Activated CD8-positive, alpha-beta T cell treated with anti-CD3 and anti-CD28 coated beads for 36 hours (primary cell): Measurements from ENCODE around the gene GPX4. TPM values are rescaled to one million over a fixed set of nuclear protein-coding genes. Genes with fewer than 3 reads are reported as not detected.

Experiments used
- ATAC-seq: fragments of 200-7000 bp; cut with Tn5 transposase; one replicate; pipeline ENCODE4 v1.10.0; 2021; ENCODE audit warnings: mild to moderate bottlenecking, moderate library complexity
- CTCF ChIA-PET: fragments of 350-600 bp; sonication (Branson Sonifier 250); formaldehyde crosslinking; loops from one replicate; lab custom pipeline; 2021; ENCODE audit warnings: antibody characterized with exemption; lab: Charles Lee
- POLR2A ChIA-PET: fragments of 350-600 bp; sonication (Branson Sonifier 250); formaldehyde crosslinking; loops from one replicate; lab custom pipeline; 2021; ENCODE audit warnings: antibody characterized with exemption; lab: Charles Lee
- DNase-seq: peaks from one replicate; pipeline ENCODE4 v3.0.0-alpha.2; 2020
- H3K27ac Mint-ChIP-seq: one replicate; pipeline ENCODE4 v1.8.0; 2021; ENCODE audit warnings: mild to moderate bottlenecking, mixed read lengths
- H3K27me3 Mint-ChIP-seq: one replicate; pipeline ENCODE4 v1.8.0; 2021; ENCODE audit warnings: mixed read lengths
- H3K36me3 Mint-ChIP-seq: one replicate; pipeline ENCODE4 v1.8.0; 2021; ENCODE audit warnings: low read depth, mixed read lengths
- H3K4me1 Mint-ChIP-seq: one replicate; pipeline ENCODE4 v1.8.0; 2021; ENCODE audit warnings: low read depth, mixed read lengths
- H3K4me3 Mint-ChIP-seq: one replicate; pipeline ENCODE4 v1.8.0; 2021; ENCODE audit warnings: mild to moderate bottlenecking, moderate library complexity, mixed read lengths
- H3K9me3 Mint-ChIP-seq: one replicate; pipeline ENCODE4 v1.8.0; 2021; ENCODE audit warnings: mixed read lengths
- intact Hi-C: fragments of 100-400 bp; cut with micrococcal nuclease; formaldehyde crosslinking; loops from one replicate; pipeline ENCODE4 v1.10.0; 2022
- total RNA-seq, 2 experiments: library from RNA; stranded (reverse); gene quantifications; one replicate each; pipeline ENCODE4 v1.2.3, GENCODE V29; 2021
- TF ChIP-seq, protein P1 (sequence below): fragments of 200-600 bp; IDR thresholded peaks from one replicate; pipeline ENCODE4 v1.8.0; 2022; ENCODE audit warnings: antibody characterized with exemption, mild to moderate bottlenecking

Gene GPX4
- total RNA-seq, 2 experiments from 2014 or later, result 224 to 232 TPM

- H3K4me1 Mint-ChIP-seq, result peaks cover 15% of the 10 kb centered on the region
- ATAC-seq (peak; percentile 66), DNase-seq (no peak)
- TF ChIP-seq, protein P1, sequence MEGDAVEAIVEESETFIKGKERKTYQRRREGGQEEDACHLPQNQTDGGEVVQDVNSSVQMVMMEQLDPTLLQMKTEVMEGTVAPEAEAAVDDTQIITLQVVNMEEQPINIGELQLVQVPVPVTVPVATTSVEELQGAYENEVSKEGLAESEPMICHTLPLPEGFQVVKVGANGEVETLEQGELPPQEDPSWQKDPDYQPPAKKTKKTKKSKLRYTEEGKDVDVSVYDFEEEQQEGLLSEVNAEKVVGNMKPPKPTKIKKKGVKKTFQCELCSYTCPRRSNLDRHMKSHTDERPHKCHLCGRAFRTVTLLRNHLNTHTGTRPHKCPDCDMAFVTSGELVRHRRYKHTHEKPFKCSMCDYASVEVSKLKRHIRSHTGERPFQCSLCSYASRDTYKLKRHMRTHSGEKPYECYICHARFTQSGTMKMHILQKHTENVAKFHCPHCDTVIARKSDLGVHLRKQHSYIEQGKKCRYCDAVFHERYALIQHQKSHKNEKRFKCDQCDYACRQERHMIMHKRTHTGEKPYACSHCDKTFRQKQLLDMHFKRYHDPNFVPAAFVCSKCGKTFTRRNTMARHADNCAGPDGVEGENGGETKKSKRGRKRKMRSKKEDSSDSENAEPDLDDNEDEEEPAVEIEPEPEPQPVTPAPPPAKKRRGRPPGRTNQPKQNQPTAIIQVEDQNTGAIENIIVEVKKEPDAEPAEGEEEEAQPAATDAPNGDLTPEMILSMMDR, result no peak
- intact Hi-C loops, result no loop called here
- ChIA-PET CTCF (interaction anchor here (1.0 to 3.3 kb wide), 7 partner anchors 9 to 209 kb away, joined by 3 to 14 read pairs (median 4); partner anchors contain the start of genes ABCA7 and ARHGAP45), POLR2A (interaction anchor here (0.6 to 1.6 kb wide), 4 partner anchors 10 to 34 kb away, joined by 3 to 5 read pairs (median 3); partner anchors contain the start of gene ARHGAP45)
- H3K4me3 Mint-ChIP-seq, result no peak overlapping the region
- H3K27me3 Mint-ChIP-seq, result no peaks in the 10 kb centered on the region
- peak overlapping the region; percentile 79 for H3K27ac Mint-ChIP-seq
- peaks cover 14% of the 10 kb centered on the region for H3K9me3 Mint-ChIP-seq
- H3K36me3 Mint-ChIP-seq, result peaks cover 33% of the 10 kb centered on the region
These were observed 46.5 kb upstream of the GPX4 start for GRCh38 chr19:1057176-1057855.

DNA sequence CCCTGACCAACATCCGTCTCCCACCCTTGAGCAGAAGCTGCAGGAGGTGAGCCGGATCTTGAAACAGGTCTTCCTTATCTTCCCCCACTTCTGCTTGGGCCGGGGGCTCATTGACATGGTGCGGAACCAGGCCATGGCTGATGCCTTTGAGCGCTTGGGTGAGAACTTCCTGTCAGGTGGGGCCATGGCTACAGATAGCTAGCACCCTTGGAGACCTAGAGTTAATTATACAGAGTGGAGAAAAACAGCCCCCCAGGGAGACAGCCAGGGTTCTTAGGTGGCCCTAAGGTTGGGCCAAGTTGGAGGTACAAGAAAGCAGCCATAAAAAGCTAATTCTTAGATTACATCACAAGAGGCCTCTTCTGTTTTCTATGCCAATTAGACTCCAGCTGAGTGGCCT lies 45.7 kb upstream of the GPX4 start:
- CTCF ChIA-PET, result interaction anchor here (1.0 to 3.3 kb wide), 7 partner anchors 8 to 208 kb away, joined by 3 to 14 read pairs (median 4); partner anchors contain the start of genes ABCA7 and ARHGAP45
- intact Hi-C loops, result no loop called here
- POLR2A ChIA-PET, result interaction anchor here (0.6 to 1.7 kb wide), 3 partner anchors 9 to 24 kb away, joined by 3 to 6 read pairs (median 3); partner anchors contain the start of gene ARHGAP45
- no peak for DNase-seq
- Mint-ChIP-seq H3K27me3 (no peaks in the 10 kb centered on the region), H3K4me1 (peaks cover 11% of the 10 kb centered on the region), H3K9me3 (peaks cover 14% of the 10 kb centered on the region), H3K27ac (peak overlapping the region; percentile 43), H3K4me3 (no peak overlapping the region), H3K36me3 (peaks cover 33% of the 10 kb centered on the region)
- TF ChIP-seq, protein P1, result no peak
- no peak for ATAC-seq

DNA sequence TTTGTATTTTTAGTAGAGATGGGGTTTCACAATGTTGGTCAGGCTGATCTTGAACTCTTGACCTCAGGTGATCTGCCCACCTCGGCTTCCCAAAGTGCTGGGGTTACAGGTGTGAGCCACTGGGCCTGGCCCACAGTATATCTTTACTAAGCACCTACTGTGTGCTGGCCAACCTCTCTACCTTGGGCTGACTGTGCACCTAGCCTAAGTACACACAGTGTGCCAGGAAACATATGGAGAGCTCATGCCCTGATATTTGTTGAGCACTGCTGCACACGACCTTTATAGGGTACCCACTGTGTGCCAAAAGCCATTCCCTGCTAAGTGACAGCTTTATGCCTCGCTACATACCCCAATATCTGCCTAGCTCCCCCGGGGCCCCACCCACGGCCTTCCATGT lies 43.1 kb upstream of the GPX4 start:
- DNase-seq (no peak), ATAC-seq (no peak)
- peaks cover 27% of the 10 kb centered on the region for H3K4me1 Mint-ChIP-seq
- no peaks in the 10 kb centered on the region for H3K27me3 Mint-ChIP-seq
- H3K27ac Mint-ChIP-seq, result no peak overlapping the region
- CTCF ChIA-PET, result interaction anchor here (1.4 kb wide), 1 partner anchor 184 kb away, joined by 4 read pairs; no protein-coding TSS in a partner anchor
- peaks cover 15% of the 10 kb centered on the region for H3K9me3 Mint-ChIP-seq
- POLR2A ChIA-PET, result no interaction called here
- intact Hi-C loops, result no loop called here
- TF ChIP-seq, protein P1, result no peak
- peaks cover 28% of the 10 kb centered on the region for H3K36me3 Mint-ChIP-seq
- no peak overlapping the region for H3K4me3 Mint-ChIP-seq

- intact Hi-C loops, result no loop called here
- ChIA-PET POLR2A (no interaction called here), CTCF (interaction anchor here (1.0 kb wide), 1 partner anchor 19 kb away, joined by 3 read pairs; no protein-coding TSS in a partner anchor)
- ATAC-seq, result no peak
- Mint-ChIP-seq H3K36me3 (peaks cover 17% of the 10 kb centered on the region), H3K4me3 (no peak overlapping the region), H3K4me1 (peaks cover 36% of the 10 kb centered on the region), H3K27me3 (no peaks in the 10 kb centered on the region), H3K9me3 (peaks cover 8% of the 10 kb centered on the region), H3K27ac (no peak overlapping the region)
- TF ChIP-seq, protein P1, result no peak
- DNase-seq, result no peak
These were observed 41.8 kb upstream of the GPX4 start for GRCh38 chr19:1061987-1062386.
